Anterior cingulate cortex (tissue), 58 donors: ENCODE measurements around the gene FSTL4.
A peak's percentile ranks its signal among the peaks of the same experiment; 100 is the strongest.

Source experiments
- DNase-seq, 58 donors: peaks; one replicate each; lab custom pipeline; 2025; lab: John Stamatoyannopoulos, UW

The FSTL4 gene

DNA sequence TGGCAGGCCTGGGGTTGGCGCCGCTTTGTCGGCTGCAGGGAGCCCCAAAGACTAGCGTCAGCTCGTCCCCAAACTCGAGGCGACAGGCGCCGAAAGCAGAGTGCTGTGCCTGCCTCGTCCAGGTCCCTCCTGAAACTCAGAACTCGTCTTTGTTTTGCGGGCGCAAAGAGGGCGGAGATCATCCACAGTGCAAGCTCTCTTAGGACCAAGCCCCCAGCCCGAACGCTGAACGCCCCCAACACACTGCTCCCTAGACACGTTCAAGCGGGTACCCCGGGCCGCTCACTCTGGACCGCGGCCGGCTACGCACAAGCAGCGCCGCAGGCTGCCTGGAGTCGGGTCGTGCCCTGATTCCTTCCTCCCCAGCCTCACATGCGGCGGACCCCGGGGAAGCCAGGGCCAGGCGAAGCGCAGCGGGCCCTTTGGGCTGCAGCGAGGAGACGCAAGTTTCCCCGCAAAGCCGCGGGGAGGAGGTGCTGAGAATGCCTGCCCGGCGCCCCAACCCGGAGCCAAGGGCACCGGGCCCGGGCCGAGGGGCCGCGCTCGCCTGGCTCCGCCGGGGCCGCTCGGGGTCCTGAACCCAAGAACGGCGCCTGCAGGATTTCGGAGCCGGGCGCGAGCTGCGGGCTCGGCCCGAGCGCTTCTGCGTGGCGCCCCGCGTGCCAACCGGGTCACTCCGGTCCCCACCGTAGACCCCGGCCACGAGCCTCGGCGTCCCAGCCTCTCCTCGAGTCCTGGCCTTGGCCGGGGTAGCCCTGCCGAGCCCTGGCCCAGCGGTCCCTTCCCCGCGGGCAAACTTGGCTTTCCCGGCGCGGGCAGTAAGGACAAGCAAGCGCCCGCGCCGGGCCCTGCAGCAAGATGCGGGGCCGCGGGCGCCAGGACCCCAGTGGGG lies 738 bp downstream of the FSTL4 start:
- DNase-seq, result peak in 4 of 58 donors; percentile 24 to 44 (median 32)

DNA sequence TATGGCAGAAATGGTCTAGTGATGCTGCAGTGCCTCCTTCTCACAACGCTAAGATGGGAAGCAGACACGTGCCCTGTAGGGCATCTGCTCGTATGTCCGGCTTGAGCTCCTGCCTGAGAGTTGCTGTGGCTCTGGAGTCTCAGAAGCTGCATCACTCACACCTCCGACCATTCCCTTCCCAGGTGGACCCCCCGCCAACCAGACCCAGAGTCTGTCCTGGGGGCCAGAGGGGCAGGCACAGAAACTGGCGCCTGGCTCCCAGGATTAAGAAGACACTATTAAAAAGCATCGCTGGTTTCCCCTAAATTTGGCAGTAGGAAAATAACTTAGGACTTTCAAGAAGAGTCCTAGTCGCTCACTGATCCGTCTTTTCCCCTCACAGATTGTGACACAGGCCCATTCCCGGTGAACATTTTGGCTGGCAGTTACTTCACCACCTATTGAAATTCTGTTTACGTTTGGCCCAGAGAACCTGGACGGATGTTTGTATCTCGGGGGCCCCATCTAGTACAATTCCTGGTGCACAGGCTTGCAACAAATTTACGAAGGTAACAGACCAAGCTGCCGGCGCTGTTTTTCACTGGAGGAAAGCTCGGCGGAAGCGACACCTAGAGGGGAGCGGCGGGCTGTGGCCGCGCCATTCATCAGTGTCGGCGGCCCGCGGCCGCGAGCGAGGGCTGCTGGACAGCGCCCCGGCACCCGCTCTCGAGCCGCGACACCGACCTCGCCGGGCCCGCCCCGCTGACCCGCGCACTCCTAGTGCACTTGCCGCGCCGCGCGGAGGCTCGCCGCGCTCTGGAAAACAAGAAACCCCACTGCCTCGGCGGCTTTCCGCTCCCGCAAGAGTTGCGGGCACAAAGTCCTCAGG lies 1.6 kb downstream of the FSTL4 start:
- DNase-seq, result peak in 50 of 58 donors; percentile 10 to 74 (median 35)

DNA sequence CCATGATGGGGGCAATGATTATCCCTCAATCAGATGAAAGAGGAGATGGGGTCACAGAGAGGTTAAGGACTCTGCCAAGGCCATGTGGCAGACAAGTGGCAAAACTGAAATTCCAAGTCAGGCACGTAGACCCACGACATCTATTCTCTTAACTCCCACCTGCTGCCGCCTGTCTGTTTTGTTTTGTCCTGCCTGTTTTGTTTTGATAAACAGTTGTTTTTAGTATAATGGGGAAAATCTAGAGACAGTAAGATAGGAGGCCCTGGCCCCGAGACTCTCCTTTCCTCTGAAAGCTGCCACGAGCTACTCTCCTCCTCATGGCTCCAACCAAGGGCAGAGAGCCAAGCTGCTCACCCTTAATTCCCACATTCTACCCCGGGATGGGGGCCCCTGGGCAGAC lies 4.9 kb downstream of the FSTL4 start:
- no peak for DNase-seq

DNA sequence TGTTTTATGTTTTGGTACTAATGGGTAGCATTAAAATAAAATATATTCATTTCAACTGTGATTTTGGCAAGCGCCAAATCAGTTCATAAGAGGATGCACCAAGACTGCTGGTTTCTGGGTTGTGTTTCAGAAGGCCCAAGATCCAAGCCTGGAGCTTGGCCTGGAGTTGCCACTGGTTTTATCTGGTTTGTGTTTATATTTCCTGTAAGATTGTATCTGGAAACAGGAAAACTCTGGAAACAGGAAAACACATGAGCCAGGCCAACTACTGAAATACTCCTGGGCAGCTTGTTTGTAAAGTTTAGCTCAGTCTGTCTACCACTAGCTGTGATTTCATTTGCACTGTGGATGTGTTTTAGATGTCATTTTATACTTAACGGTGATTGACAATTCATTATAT lies 5.5 kb downstream of the FSTL4 start:
- no peak for DNase-seq

DNA sequence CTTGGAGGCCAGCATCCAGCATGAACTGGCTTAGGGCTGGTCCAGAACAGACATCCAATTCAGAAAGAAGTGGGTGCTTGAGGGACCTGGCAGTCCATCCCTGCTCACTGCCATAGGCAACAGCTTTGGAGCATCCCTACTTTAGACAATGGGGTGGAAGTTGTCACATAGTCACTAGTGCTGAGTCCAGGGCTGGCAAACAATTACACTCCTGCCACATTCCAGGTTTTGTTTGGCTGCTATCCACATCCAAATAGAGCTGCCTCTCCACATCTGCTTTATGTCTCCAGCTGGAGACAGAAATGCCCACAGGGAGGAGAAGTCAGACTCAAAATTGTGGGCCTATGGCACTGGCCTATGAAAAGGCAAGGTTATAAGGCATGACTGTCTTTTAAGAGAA lies 7.0 kb downstream of the FSTL4 start:
- no peak for DNase-seq

DNA sequence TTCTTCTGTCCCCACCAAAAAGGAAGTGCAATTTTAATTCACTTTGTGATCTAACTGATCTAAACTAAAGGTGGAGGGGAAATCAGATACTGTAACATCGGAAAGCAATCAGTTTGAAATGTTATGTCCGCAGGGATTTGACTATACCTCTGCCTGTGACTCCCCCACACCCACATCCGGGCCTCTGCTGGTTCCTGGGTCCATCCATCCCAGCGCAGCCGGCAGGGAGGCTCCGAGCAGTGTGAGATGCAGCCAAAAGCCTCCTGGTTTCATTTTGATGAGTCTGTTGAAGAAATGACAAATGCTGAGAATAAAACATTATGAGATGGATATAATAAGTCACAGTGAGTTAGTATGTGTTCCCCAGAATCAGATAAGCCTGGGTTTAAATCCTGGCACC lies 8.6 kb downstream of the FSTL4 start:
- no peak for DNase-seq

DNA sequence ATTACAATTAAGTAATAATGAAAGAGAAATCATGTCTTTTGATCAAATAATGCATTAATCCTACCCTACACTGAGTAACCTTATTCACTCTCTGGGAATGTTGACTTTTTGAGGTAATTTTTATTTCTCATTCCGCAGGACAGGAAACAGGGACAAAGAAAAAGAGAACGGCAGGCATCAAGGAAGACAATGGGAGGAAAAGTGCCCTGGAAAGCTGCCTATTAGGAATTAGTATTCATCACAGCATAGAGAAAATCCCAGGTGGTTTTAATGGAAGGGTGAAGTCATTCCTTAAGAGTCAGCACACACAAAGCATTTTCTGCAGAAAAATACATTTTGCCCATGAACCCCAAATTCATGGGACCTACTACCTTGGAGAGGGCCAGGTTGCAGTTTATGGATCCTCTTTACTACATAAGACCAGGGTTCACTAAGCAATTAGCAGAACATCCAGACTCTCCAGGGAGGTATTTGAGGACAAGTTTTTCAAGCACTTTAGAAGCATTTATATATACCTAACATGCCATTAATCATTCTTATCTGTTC lies 9.4 kb downstream of the FSTL4 start:
- no peak for DNase-seq

DNA sequence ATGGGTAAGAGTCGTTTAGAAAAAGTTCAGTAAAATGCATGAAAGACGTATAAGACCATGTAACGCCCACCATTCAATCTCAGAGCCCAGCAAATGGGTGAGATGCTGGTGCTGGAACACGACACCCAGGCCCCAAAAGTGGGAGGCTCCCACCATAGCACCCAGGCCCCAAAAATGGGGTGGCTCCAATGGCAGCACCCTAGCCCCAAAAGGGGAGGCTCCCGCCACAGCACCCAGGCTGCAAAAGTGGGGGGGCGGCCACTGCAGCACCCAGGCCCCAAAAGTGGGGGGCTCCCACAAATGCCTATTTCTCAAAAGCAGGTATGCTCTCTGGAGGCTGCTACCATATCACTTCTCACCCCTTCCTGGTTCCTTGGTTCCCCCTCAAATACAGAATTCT lies 12.7 kb downstream of the FSTL4 start:
- DNase-seq, result no peak

DNA sequence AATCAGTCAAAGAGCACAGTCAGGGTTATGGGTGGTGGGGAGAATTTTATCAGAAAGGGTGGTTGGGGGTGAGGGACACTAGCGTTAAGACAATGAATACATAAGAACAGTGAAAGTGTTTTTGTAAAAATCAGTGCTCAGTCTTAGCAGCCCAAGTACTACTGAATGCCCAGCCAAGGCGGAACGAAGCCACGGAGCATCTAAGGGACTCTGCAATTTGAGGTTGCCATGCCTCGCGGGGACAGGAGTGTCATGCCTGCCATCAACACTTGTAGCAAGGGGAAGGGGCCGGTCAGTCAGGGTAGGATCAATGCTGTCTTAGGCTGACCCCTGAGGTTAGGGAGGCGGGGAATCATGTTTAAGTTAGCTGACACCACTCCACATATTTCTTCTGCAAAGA lies 13.3 kb downstream of the FSTL4 start:
- DNase-seq, result no peak

DNA sequence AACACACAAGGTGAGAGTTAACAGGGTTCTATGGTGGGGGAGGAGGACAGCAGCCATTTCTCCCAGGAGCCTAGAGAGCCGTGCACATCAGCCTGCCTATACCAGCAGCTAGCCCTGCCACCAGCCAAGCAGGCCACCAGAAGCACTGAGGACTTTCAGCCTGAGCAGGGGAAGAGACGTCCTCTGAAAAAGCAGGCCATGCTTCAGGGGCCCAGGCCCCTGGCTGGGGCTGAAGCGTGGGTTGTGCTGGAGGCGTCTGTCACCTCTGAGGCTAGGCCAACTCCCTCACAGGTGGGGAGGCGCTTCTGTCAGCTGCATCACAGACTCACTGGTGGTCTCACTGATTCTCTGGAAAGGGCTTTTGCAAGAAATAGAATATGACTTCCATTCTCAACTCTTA lies 16.3 kb downstream of the FSTL4 start:
- no peak for DNase-seq

DNA sequence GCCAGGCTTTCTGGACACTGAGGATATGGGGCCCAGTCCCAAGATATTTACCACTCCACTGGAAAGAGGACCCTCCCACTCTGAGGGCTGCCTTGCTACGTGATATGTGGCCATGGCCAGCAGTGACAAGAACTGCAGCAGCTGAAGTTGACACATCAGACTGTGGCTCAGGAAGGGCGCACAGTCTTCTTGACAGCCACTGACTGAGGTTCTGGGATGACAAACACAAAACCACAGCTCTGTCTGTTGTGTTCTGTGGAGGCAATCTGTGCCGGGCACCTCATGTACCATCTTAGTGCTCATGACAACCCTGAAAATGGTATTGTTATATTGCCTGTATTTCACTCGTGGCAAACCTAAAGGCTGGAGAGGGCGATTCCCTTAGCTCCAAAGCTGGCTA lies 16.9 kb downstream of the FSTL4 start:
- DNase-seq, result no peak

DNA sequence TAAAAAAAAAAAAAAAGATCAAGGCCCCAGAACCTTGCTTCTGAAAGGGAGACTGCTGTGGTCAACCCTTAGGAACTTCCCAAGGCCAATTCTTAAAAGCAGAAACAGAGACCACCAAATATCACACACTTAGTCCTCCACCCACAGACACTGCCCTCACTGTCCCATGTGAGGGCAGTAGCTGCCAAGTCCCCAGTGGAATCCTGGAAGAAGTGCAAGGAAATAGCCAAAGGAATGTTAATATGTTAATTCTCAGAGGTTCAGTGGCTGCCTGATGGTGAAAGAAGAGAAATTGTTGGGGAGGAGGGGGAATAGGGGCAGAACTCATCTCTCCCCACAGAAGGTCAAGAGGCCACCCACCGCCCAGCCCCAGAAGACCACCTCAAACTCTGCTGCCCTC lies 23.1 kb downstream of the FSTL4 start:
- DNase-seq, result no peak

DNA sequence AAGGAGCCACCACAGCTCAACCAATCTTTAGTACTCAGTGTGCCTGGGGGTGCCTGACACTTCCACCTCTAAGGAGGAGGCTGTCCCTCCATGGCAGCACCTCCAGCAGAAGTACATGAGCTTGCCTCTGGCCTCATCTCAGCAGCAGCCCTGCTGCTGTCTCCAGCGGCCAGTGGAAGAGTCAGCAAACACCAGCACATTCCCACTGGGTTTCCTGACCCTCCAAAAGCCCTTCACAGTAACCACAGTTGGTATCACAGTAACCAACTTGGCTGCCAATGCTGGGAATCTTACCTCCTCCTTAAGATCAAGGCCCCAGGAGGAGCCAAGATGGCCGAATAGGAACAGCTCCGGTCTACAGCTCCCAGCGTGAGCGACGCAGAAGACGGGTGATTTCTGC lies 29.4 kb downstream of the FSTL4 start:
- DNase-seq, result no peak

DNA sequence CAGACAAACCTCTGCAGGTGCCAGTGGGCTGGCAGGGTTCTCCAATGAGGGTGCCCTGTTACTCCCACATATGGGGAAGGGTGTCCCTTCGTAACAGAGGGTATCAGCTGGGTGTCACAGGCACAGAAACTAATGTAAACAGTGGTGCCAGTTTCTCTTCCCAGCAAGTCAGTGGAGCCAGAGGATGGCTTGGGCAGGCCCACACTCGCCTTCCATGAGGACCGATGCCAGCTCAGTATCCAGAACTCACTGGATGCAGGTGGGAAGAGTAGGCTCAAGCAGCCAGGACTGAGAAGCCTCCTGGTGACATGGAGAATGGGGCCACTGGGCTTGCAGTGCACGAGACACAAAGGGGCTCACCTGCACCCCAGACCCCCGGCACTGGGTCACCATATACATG lies 30.4 kb downstream of the FSTL4 start:
- no peak for DNase-seq

DNA sequence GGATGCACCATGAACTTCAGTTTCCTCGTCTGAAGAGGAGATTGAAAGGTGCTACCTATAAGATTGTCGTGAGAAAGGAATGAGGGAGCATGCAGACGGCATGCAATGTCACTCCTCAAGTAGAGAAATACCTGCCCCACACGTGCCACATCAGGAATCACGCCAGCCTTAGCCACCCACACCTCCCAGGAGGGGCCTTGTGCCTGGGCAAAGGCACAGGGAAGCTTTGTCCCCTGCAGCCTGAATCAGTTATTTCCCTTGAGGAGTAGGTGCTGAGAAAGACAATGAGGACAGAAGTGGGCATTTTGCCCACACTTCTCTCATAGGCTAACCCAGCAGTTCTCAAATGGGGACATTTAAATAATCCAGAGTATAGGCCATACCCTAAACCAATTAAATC lies 31.0 kb downstream of the FSTL4 start:
- no peak for DNase-seq

DNA sequence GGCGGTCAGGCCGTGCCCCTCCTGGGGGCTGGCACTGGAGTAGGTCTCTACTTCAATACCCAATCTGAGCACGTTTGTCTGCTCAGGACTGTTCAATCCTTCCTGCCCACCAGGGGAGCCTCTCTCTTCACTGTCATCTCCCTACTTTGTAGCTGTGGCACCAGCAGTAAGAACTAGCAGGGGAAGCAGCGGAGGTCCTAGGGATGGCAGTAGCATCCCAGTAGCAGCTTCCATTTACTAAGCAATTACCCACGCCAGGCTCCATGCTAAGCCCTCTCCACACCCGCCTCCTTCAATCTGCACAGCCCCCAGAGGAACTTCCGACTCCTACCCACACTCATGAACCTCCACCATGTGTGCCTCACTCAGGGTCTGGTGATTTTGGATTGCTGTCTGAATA lies 31.7 kb downstream of the FSTL4 start:
- no peak for DNase-seq

DNA sequence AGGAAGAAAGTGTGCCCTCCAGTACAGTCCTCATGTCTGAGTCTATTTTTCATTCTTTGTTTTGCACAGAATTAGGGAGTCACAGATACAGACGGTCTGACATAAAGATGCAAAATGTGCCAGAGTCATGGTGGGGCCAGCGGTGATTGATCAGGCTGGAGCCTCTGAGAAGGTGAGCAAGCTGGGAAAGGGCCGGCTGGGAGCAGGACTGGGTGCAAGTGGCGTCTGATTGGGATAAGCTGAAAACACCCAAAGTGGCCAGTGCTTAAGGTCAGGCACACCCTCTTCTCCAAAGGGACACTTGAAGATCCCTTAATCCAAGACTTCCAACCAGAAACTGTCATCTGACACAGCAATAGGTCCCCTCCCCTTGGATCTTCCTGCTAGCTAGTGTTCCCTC lies 32.6 kb downstream of the FSTL4 start:
- DNase-seq, result no peak

DNA sequence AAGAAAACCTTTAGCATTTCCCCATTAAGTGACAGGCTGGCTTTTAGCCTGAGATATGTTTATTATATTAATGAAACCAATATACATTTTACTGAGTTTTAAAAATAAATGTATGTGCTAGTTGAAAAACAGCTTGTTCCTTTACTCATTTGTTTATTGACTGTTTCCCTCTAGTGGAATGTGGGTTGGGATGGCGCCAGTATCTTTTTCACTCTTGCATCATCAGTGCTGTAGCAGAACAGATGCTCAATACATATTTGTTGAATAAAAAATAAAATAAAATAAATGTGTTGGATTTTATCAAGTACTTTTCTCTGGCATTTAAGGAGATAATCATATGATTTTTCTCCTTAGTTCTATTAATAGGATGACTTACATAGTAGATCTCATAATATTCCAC lies 43.0 kb downstream of the FSTL4 start:
- peak in 3 of 58 donors; percentile 29 to 41 (median 35) for DNase-seq

DNA sequence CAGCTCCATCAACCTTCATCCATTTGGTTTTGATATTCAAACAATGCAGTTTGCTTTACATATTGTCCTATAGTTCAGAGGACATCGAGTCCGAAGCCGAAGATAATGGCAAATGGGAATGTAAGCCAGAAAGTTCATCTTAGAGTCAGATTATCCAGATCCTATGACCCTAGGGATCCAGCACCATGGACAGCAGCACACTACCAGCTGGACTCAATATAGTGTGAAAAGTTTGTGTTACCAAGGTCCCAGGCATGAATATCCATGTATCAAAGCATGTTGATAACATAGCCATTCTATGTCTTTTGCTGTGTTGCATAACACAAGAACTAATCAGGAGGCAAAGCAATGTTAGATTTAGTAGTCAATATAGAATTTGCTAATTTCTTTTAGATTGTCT lies 46.3 kb downstream of the FSTL4 start:
- no peak for DNase-seq

DNA sequence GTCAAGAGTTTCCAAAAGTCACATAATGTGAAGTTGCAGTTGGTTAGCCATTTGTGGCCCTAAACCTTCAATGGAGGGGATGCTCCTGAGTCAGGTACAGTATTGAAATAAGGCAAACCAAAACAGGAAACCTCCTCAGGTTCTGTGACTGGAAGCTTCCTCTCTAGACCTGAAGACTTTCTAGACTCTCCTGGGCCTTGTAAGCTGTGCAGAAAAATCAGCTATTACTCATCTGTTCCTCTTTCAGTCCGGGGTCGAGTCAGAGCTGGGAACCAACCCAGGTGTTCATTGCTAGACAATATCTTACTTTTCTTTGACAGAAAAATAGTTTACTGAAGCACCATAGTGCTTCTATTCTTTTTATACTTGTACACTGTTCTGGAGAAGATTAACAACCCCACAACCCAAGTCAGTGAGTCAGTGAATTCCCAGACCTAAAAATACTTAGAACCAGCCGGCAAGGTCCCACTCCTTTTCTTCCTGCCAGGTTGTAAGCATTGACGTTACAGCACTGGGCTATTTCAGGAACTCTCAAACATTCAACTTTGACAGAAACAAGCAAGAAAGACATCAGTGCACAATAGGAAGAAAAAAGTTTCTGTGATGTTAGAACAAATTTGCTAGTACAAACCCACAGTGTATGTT lies 47.3 kb downstream of the FSTL4 start:
- DNase-seq, result peak in 6 of 58 donors; percentile 12 to 56 (median 31)

DNA sequence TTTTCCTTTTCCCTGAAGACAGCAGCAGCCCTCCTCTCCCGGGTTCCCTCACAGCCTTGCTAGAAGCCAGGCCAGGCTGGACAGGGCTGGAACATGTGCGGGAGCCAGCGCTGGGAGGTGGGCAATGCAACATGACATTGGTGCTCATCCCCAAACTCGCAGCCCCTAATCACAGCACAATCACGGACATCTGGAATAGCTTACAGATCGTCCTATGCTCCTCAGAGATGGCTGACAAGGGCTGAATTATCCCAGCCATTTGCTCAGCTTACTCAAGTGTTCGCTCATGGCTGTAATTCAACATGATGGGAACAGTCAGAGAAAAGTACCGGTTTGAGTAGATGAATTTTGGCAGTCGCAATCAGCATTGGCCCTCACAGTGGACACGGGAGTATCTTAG lies 49.8 kb downstream of the FSTL4 start:
- DNase-seq, result no peak
